Tibial nerve (tissue), 3 donors: Measurements from ENCODE around the gene KCNQ1.

Source experiments
- CTCF ChIP-seq, 5 experiments: fragments of 200-600 bp in 3 of 5; fragments of 450-650 bp in 2 of 5; sonication (generic) in 3 of 5; IDR thresholded peaks; one replicate each; pipeline ENCODE4 v1.5.1; 2016 to 2019; ENCODE audit warnings: antibody characterized with exemption in 5 of 5, mild to moderate bottlenecking in 3 of 5, moderate library complexity in 2 of 5
- POLR2A ChIP-seq, 2 donors: fragments of 450-650 bp; IDR thresholded peaks; one replicate each; pipeline ENCODE4 v1.6.1; 2017; ENCODE audit warnings: antibody characterized with exemption in 2 of 2, mild to moderate bottlenecking in 2 of 2, moderate library complexity in 2 of 2

GRCh38 chr11:2789791-2790567 is 345.2 kb downstream of the KCNQ1 start:
- TF ChIP-seq POLR2A (IDR thresholded peaks at IDR 0.05) (no peak), CTCF (IDR thresholded peaks at IDR 0.05) (no peak)
